GM21367 (cell line): ENCODE data around the gene DISC1.

Experiments used
- ATAC-seq: cut with Tn5 transposase; IDR thresholded peaks from one replicate; pipeline ENCODE4 v1.9.1; 2021; ENCODE audit not compliant: unreplicated experiment

The DISC1 gene

GRCh38 chr1:231844986-231845502 lies 218.5 kb downstream of the DISC1 start:
- ATAC-seq: no peak

GRCh38 chr1:231847612-231848397 lies 221.2 kb downstream of the DISC1 start:
- no peak for ATAC-seq

GRCh38 chr1:231849981-231850380 lies 223.4 kb downstream of the DISC1 start:
- ATAC-seq: no peak

GRCh38 chr1:231850786-231851185 lies 224.2 kb downstream of the DISC1 start:
- no peak for ATAC-seq

- ATAC-seq: no peak
Observed at GRCh38 chr1:231853588-231854207, 227.1 kb downstream of the DISC1 start.

- ATAC-seq: no peak
Observed at GRCh38 chr1:231855361-231855760, 228.8 kb downstream of the DISC1 start.

GRCh38 chr1:231855926-231856325 lies 229.3 kb downstream of the DISC1 start:
- ATAC-seq: no peak

- ATAC-seq: no peak
Observed at GRCh38 chr1:231856426-231856825, 229.8 kb downstream of the DISC1 start.

- no peak for ATAC-seq
Observed at GRCh38 chr1:231856894-231857293, 230.3 kb downstream of the DISC1 start.

GRCh38 chr1:231857609-231858135 lies 231.1 kb downstream of the DISC1 start:
- ATAC-seq: no peak

GRCh38 chr1:231860221-231861088 lies 233.9 kb downstream of the DISC1 start:
- no peak for ATAC-seq

GRCh38 chr1:231861541-231862481 lies 235.2 kb downstream of the DISC1 start:
- no peak for ATAC-seq

GRCh38 chr1:231862611-231863010 lies 236.0 kb downstream of the DISC1 start:
- no peak for ATAC-seq

GRCh38 chr1:231865331-231865730 lies 238.7 kb downstream of the DISC1 start:
- ATAC-seq: no peak

- peak; percentile 60 for ATAC-seq
Observed at GRCh38 chr1:231866392-231867331, 240.1 kb downstream of the DISC1 start.

- ATAC-seq: no peak
Observed at GRCh38 chr1:231867607-231868006, 241.0 kb downstream of the DISC1 start.

GRCh38 chr1:231869364-231869763 lies 242.8 kb downstream of the DISC1 start:
- no peak for ATAC-seq

GRCh38 chr1:231871471-231871870 lies 244.9 kb downstream of the DISC1 start:
- no peak for ATAC-seq

- ATAC-seq: no peak
Observed at GRCh38 chr1:231871878-231872277, 245.3 kb downstream of the DISC1 start.
